ENCODE measurements around the gene PARVG. TPM values are rescaled to one million over a fixed set of nuclear protein-coding genes. Genes with fewer than 3 reads are reported as not detected.

The PARVG gene
- total and polyA plus RNA-seq, 12 donors: 0.90 to 16.2 (median 2.1) TPM

DNA sequence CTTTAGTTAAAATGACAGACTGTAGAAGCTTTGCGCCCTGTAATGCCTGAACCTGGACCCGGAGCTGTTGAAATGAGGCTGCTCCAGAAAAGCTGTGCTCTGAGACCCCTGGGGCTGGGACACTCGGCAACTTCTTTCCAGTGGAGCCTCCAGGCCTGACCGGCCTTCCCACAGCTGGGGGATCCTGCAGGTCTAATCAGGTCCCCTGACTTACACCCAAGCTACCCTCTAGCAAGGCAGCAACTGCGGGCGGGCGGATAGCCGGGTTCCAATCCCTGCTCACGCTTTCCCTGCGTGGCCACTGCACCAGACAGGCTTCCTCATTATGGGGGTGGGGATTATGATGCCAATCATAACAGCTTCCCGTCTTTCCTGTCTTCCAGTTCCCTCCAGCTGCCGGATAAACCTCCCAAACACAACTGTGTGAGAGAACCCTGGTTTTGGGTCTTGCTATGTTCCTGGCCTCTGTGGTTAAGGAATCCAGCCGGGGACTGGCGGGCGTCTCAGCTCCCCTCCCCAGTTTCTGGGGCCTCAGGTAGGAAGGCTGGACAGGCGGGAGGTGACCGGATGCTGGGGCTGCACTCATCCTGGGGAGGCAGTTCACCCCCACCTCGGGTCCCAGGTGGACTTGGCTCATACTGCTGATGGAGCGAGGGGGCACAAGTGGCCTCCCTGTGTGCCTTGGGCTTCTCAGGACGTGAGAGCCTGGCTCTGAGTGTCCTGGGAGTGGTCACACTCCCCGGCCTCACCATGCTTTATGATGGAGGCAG, 38.6 kb downstream of the PARVG start:
- peaks cover 0 to 19% (median 6%) of the 10 kb centered on the region in 7 donors for H3K27me3 ChIP-seq
- ATAC-seq: no peak
- H3K27ac ChIP-seq: no peak overlapping the region
- no peaks in the 10 kb centered on the region for H3K36me3 ChIP-seq
- TF ChIP-seq, protein P1, sequence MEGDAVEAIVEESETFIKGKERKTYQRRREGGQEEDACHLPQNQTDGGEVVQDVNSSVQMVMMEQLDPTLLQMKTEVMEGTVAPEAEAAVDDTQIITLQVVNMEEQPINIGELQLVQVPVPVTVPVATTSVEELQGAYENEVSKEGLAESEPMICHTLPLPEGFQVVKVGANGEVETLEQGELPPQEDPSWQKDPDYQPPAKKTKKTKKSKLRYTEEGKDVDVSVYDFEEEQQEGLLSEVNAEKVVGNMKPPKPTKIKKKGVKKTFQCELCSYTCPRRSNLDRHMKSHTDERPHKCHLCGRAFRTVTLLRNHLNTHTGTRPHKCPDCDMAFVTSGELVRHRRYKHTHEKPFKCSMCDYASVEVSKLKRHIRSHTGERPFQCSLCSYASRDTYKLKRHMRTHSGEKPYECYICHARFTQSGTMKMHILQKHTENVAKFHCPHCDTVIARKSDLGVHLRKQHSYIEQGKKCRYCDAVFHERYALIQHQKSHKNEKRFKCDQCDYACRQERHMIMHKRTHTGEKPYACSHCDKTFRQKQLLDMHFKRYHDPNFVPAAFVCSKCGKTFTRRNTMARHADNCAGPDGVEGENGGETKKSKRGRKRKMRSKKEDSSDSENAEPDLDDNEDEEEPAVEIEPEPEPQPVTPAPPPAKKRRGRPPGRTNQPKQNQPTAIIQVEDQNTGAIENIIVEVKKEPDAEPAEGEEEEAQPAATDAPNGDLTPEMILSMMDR (IDR thresholded peaks at IDR 0.05): no peak
- intact Hi-C loops (cut with DNase I): no loop called here
- H3K4me1 ChIP-seq: no peaks in the 10 kb centered on the region
- WGBS, 2 donors: 77 to 80% methylated on average over 21 of the region's 21 CpGs
- no peak overlapping the region for H3K4me3 ChIP-seq
- DNase-seq: no peak
- peaks cover 0 to 15% (median 9%) of the 10 kb centered on the region in 11 donors for H3K9me3 ChIP-seq

DNA sequence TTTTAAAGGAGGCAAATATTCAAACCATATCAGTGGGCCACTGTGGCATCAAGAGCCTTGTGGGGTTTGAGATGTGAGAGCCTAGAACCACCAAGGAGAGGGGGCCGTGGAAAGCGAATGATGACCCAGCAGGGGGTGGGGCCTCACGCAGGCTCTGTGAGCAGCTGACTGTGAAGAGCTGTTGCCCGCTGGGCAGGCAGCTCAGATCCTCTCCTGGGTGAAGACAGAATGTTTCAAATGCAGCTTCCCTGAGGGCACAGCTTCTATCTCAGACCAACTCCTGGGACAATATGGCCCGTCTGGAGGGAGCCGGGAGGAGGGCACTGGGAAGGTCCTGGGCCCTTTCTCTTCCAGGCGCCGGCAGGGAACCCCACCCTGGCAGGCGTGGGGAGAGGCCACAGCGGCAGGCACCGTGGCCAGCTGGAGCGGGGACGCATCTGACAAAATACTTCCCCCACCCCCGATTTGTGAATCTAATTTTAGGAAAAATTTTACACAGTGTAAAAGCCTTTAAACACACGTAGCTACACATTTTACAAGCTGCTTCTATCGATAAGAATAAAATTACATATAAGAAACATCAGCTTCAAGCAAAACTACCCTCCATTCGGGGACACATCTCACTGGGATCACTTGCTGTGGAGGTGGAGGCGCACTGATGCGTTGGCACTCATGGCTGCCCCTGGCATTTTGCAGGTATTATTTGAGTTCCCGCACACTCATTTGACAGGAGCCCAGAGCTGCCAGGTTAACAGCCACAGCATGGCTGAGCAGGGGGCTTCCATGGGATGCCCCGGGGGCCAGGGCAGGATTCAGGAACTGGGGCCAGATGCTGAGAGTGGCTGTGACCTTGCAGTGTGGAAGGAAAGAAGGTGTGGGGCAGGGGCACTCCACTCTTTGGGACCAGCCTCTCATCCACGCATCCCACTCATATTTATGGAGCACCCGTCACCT, 40.3 kb downstream of the PARVG start:
- Histone ChIP-seq H3K27me3 (peaks cover 0 to 27% (median 7%) of the 10 kb centered on the region in 7 donors), H3K4me1 (no peaks in the 10 kb centered on the region), H3K4me3 (no peak overlapping the region), H3K36me3 (no peaks in the 10 kb centered on the region), H3K9me3 (peaks cover 0 to 5% (median 0%) of the 10 kb centered on the region in 11 donors), H3K27ac (no peak overlapping the region)
- TF ChIP-seq, protein P1 (IDR thresholded peaks at IDR 0.05): no peak
- no peak for ATAC-seq
- WGBS, 2 donors: 75 to 77% methylated on average over 23 of the region's 23 CpGs
- intact Hi-C loops (cut with DNase I): no loop called here
- no peak for DNase-seq

DNA sequence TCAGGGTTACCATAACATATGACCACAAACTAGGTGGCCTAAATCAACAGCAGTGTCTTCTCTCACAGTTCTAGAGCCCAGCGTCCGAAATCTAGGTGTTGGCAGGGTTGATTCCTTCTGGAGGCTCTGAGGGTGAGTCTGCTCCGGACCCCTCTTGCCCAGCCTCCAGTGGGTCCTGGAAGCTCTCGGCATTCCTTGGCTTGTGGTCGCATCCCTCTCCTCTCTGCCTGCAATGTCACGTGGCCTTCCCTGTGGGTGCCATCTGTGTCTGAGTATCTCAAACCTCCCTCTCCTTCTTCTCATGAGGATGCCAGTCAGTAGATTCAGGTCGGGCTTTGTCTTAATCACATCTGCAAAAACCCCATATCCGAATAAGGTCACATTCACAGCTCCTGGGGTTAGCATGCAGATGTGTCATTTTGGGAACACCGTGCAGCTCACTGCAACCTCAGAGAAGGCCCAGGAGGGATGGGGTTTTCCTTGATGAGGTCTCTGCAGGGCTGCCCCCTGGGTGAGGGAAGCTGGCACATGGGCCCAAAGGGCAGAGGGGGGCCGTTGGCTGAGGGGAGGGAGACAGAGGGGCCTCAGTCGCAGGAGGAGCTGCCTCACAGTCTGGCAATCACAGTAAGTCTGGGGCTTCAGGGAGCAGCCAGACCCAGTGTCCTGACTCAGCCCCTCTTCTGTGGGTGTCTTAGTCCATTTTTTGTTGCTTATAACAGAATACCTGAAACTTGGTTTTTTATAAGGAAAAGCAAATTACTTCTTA, 41.2 kb downstream of the PARVG start:
- TF ChIP-seq, protein P1 (IDR thresholded peaks at IDR 0.05): no peak
- H3K4me3 ChIP-seq: no peak overlapping the region
- no peak overlapping the region for H3K27ac ChIP-seq
- DNase-seq (no peak), ATAC-seq (no peak)
- H3K4me1 ChIP-seq: no peaks in the 10 kb centered on the region
- peaks cover 0 to 29% (median 13%) of the 10 kb centered on the region in 7 donors for H3K27me3 ChIP-seq
- WGBS, 2 donors: 90 to 92% methylated on average over 11 of the region's 11 CpGs
- intact Hi-C loops (cut with DNase I): no loop called here
- no peaks in the 10 kb centered on the region for H3K36me3 ChIP-seq
- peaks cover 0 to 5% (median 0%) of the 10 kb centered on the region in 11 donors for H3K9me3 ChIP-seq

DNA sequence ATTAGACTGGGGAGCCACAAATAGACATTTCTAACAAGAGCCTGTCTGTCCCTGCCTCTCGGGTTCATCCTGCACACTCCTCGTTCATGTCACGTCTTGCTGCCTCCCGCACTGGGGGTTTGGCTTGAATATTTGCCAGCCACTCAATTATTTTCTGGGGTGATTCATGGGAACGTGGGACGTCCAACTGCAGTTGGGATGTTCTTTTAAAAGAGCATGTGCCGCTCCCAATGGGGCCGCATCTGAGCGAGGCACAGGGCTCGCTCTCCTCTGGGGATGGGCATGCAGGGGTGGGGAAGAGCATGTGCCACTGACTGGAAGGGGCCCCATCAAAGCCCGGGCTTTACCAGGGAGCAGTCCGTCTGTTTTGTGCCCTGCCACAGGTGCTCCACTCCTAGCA, 43.4 kb downstream of the PARVG start:
- no peaks in the 10 kb centered on the region for H3K36me3 ChIP-seq
- no peak for DNase-seq
- no peaks in the 10 kb centered on the region for H3K4me1 ChIP-seq
- ATAC-seq: no peak
- H3K27ac ChIP-seq: no peak overlapping the region
- TF ChIP-seq, protein P1 (IDR thresholded peaks at IDR 0.05): no peak
- H3K9me3 ChIP-seq: peaks cover 0 to 24% (median 11%) of the 10 kb centered on the region in 11 donors
- peaks cover 0 to 21% (median 9%) of the 10 kb centered on the region in 7 donors for H3K27me3 ChIP-seq
- intact Hi-C loops (cut with DNase I): no loop called here
- no peak overlapping the region for H3K4me3 ChIP-seq
- 54 to 57% methylated on average over 12 of the region's 12 CpGs for WGBS, 2 donors

Data from heart right ventricle (tissue), 16 donors.